GM23338 (cell line): ENCODE measurements around the gene LNP1. TPM values are rescaled to one million over a fixed set of nuclear protein-coding genes. Genes with fewer than 3 reads are reported as not detected.

Source experiments
- ATAC-seq: fragments of 200-7000 bp; cut with Tn5 transposase; 3 replicates; pipeline ENCODE4 v1.9.1; 2020
- DNase-seq: peaks from one replicate; pipeline ENCODE4 v3.0.0-alpha.2; 2015; ENCODE audit warnings: low spot score
- H2AFZ ChIP-seq: fragments of 200-600 bp; sonication (generic); 2 replicates; pipeline ENCODE4 v1.8.0; 2016; ENCODE audit warnings: antibody characterized with exemption, mild to moderate bottlenecking, moderate library complexity
- H3F3A ChIP-seq: fragments of 200-600 bp; sonication (generic); replicated peaks from 2 replicates; pipeline ENCODE4 v1.8.0; 2017; ENCODE audit warnings: antibody characterized with exemption, mixed run types, low read depth
- H3K27ac ChIP-seq: fragments of 200-600 bp; sonication (generic); 2 replicates; pipeline ENCODE4 v1.6.1; 2016; ENCODE audit warnings: low read depth
- H3K27me3 ChIP-seq: fragments of 200-600 bp; sonication (generic); 2 replicates; pipeline ENCODE4 v1.8.0; 2016; ENCODE audit warnings: mild to moderate bottlenecking, mixed run types, moderate library complexity; ENCODE audit not compliant: insufficient read depth
- H3K36me3 ChIP-seq: fragments of 200-600 bp; sonication (generic); 2 replicates; pipeline ENCODE4 v1.8.0; 2016; ENCODE audit warnings: mild to moderate bottlenecking; ENCODE audit not compliant: insufficient read depth
- H3K4me1 ChIP-seq: fragments of 200-600 bp; sonication (generic); 2 replicates; pipeline ENCODE4 v1.8.0; 2016; ENCODE audit warnings: mild to moderate bottlenecking, moderate library complexity; ENCODE audit not compliant: insufficient read depth
- H3K4me2 ChIP-seq: fragments of 200-600 bp; sonication (generic); 2 replicates; pipeline ENCODE4 v1.7.1; 2017; ENCODE audit warnings: mixed run types
- H3K4me3 ChIP-seq: fragments of 200-600 bp; sonication (generic); 2 replicates; pipeline ENCODE4 v1.6.1; 2016; ENCODE audit warnings: mixed run types
- H3K79me2 ChIP-seq: fragments of 200-600 bp; sonication (generic); replicated peaks from 2 replicates; pipeline ENCODE4 v1.8.0; 2017; ENCODE audit warnings: mild to moderate bottlenecking; ENCODE audit not compliant: insufficient read depth
- H3K9me2 ChIP-seq: fragments of 200-600 bp; sonication (generic); 2 replicates; pipeline ENCODE4 v1.8.0; 2017; ENCODE audit not compliant: insufficient read depth
- H4K20me1 ChIP-seq: fragments of 200-600 bp; sonication (generic); replicated peaks from 2 replicates; pipeline ENCODE4 v1.8.0; 2017; ENCODE audit warnings: mild to moderate bottlenecking; ENCODE audit not compliant: insufficient read depth
- H3K27ac Mint-ChIP-seq: 2 replicates; pipeline ENCODE4 v1.8.0; 2020; ENCODE audit warnings: inconsistent platforms, mild to moderate bottlenecking, moderate library complexity, mixed read lengths
- H3K27me3 Mint-ChIP-seq: 3 replicates; pipeline ENCODE4 v1.8.0; 2022; ENCODE audit warnings: low read depth, mild to moderate bottlenecking, moderate library complexity, mixed read lengths, inconsistent platforms; ENCODE audit not compliant: insufficient read depth, poor library complexity
- H3K36me3 Mint-ChIP-seq: 3 replicates; pipeline ENCODE4 v1.8.0; 2021; ENCODE audit warnings: low read depth, mild to moderate bottlenecking, inconsistent platforms, moderate library complexity, mixed read lengths
- H3K4me1 Mint-ChIP-seq: 3 replicates; pipeline ENCODE4 v1.8.0; 2020; ENCODE audit warnings: mild to moderate bottlenecking, inconsistent platforms, mixed read lengths
- H3K4me3 Mint-ChIP-seq: 3 replicates; pipeline ENCODE4 v1.8.0; 2021; ENCODE audit warnings: moderate library complexity, mild to moderate bottlenecking, inconsistent platforms, mixed read lengths
- H3K9me3 Mint-ChIP-seq: 3 replicates; pipeline ENCODE4 v1.8.0; 2020; ENCODE audit warnings: moderate library complexity, mild to moderate bottlenecking, inconsistent platforms, mixed read lengths
- CREB1 ChIP-seq: fragments of 250-450 bp; sonication (Bioruptor Pico); IDR thresholded peaks from 2 replicates; pipeline ENCODE4 v1.5.0; 2020; ENCODE audit warnings: low read depth, mild to moderate bottlenecking, moderate library complexity
- CTCF ChIP-seq, 2 experiments: fragments of 200-600 bp in 1 of 2; sonication (generic) in 1 of 2; conservative IDR thresholded peaks; 2 replicates each; pipeline versions ENCODE4 v1.5.1 to v1.6.1; 2016 to 2017; ENCODE audit warnings: antibody characterized with exemption in 2 of 2, low read depth in 2 of 2, mild to moderate bottlenecking in 2 of 2, moderate library complexity in 1 of 2
- EZH2 ChIP-seq: fragments of 200-600 bp; sonication (generic); IDR thresholded peaks from one replicate; pipeline ENCODE4 v1.8.0; 2017; ENCODE audit warnings: antibody characterized with exemption, mild to moderate bottlenecking, low read depth; ENCODE audit not compliant: unreplicated experiment
- EZH2phosphoT487 ChIP-seq: fragments of 200-600 bp; sonication (generic); IDR thresholded peaks from one replicate; pipeline ENCODE4 v1.8.1; 2018; ENCODE audit warnings: antibody characterized with exemption; ENCODE audit not compliant: unreplicated experiment
- JUNB ChIP-seq: IDR thresholded peaks from one replicate; pipeline ENCODE4 v1.6.1; 2016; ENCODE audit warnings: antibody characterized with exemption; ENCODE audit not compliant: unreplicated experiment
- NANOG ChIP-seq: IDR thresholded peaks from 2 replicates; pipeline ENCODE4 v1.6.1; 2016; ENCODE audit warnings: antibody characterized with exemption, borderline replicate concordance
- POLR2AphosphoS5 ChIP-seq: IDR thresholded peaks from 2 replicates; pipeline ENCODE4 v1.6.1; 2016; ENCODE audit warnings: antibody characterized with exemption, low read depth
- REST ChIP-seq: IDR thresholded peaks from one replicate; pipeline ENCODE4 v1.6.1; 2018; ENCODE audit warnings: antibody characterized with exemption; ENCODE audit not compliant: unreplicated experiment
- ZNF331 ChIP-seq: fragments of 250-450 bp; sonication (Bioruptor Pico); IDR thresholded peaks from 2 replicates; pipeline ENCODE4 v1.5.0; 2020; ENCODE audit warnings: low read depth, mild to moderate bottlenecking, moderate library complexity
- polyA plus RNA-seq: library from polyadenylated mRNA; unstranded; fragments of >200 nt; fragmentation: Nextera tagmentation; extraction: Ambion mirVana; gene quantifications from 2 replicates; pipeline ENCODE4 v1.2.1, GENCODE V29; 2016
- total RNA-seq: library from RNA; depleted of rRNA; stranded (reverse); fragments of >200 nt; shearing (Covaris generic); gene quantifications from 2 replicates; pipeline ENCODE4 v1.2.3, GENCODE V29; 2014
- TF ChIP-seq, protein P1 (sequence below): IDR thresholded peaks from 2 replicates; pipeline ENCODE4 v1.6.1; 2016; ENCODE audit warnings: antibody characterized with exemption

The LNP1 gene
- total and polyA plus RNA-seq, 2 experiments from 2014 or later = 4.7 to 6.7 TPM

DNA sequence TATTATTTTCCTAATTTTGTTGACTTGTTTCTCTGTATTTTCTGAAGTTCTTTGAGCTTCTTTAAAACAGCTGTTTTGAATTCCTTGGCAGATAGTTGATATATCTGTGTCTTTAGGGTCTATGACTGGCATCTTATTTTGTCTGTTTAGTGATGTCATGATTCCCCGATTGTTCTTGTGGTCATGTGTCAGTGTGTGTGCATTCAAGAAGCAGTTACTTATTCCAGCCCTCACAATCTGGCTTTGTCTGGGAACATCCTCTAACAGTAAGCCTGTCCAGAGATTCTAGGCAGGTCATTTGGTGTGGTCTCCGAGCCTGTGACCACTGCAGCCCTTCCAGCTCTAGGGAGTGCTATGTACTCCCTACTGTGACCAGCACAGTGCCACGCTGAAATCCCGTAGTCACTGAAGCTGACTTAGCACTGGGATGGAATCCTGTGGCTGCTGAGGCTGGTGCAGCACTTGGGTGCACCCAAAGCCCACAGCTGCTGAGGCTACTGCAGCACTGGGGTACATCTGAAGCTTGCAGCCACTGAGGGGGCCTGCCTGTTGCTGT lies 6.7 kb downstream of the LNP1 start (continued):
- TF ChIP-seq, protein P1, sequence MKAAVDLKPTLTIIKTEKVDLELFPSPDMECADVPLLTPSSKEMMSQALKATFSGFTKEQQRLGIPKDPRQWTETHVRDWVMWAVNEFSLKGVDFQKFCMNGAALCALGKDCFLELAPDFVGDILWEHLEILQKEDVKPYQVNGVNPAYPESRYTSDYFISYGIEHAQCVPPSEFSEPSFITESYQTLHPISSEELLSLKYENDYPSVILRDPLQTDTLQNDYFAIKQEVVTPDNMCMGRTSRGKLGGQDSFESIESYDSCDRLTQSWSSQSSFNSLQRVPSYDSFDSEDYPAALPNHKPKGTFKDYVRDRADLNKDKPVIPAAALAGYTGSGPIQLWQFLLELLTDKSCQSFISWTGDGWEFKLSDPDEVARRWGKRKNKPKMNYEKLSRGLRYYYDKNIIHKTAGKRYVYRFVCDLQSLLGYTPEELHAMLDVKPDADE = no peak
- TF ChIP-seq EZH2phosphoT487 (no peak), CREB1 (no peak), ZNF331 (CRISPR knock-in tag) (no peak), POLR2AphosphoS5 (no peak)

DNA sequence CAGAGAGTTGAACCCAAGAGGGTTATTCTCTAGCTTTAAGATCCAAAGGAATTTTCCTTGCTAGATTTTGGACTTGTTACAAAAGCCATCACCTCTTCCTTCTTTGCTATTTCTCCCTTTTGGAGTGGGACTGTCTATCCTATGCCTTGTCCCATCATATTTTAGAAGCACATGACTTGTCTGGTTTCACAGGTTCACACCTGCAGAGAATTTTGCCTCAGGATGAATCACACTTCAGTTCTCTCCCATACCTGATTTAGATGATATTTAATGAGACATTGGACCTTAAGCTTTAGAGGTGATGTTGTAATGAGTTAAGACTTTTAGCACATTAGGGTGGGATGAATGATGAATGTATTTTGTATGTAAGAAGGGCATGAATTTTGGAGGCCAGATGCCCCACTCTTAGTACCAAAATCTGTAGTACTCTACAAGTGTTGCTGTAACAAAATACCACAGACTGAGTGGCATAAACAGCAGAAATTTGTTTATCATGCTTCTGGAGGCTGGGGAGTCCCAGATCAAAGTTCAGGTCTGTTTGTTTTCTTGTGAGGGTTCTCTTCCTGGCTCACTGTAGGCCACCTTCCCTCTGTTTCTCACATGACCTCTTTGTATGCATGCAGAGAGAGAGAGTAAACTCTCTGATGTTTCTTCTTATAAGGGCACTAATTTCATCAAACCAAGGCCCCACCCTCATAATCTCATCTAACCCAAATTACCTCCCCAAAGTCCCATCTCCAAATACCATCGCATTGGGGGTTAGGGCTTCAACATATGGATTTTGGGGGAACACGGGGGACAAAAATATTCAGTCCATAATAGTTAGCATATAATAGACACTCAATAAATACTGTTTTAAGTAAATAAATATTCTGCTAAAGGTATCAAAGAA lies 10.0 kb downstream of the LNP1 start:
- no peak for DNase-seq
- no peaks in the 10 kb centered on the region for H3K9me2 ChIP-seq
- H2AFZ ChIP-seq = no peak overlapping the region
- H3K4me2 ChIP-seq = no peak overlapping the region
- Mint-ChIP-seq H3K27me3 (peaks cover 1% of the 10 kb centered on the region), H3K27ac (no peak overlapping the region), H3K4me3 (no peak overlapping the region), H3K36me3 (peaks cover 49% of the 10 kb centered on the region), H3K4me1 (peaks cover 42% of the 10 kb centered on the region), H3K9me3 (peaks cover 3% of the 10 kb centered on the region; the same call in 2 of the 3 replicates)
- peaks cover 31% of the 10 kb centered on the region for H3K79me2 ChIP-seq
- H3F3A ChIP-seq = 0 out of 2 replicates have a peak, but pooled peaks cover 4% of the 10 kb centered on the region
- no peaks in the 10 kb centered on the region for H3K36me3 ChIP-seq
- ATAC-seq = no peak
- 0 out of 2 replicates have a peak, but pooled peaks cover 5% of the 10 kb centered on the region for H4K20me1 ChIP-seq
- no peaks in the 10 kb centered on the region for H3K27me3 ChIP-seq
- H3K4me3 ChIP-seq = no peak overlapping the region
- H3K27ac ChIP-seq = no peak overlapping the region
- peaks cover 37% of the 10 kb centered on the region for H3K4me1 ChIP-seq
- TF ChIP-seq NANOG (no peak), EZH2phosphoT487 (no peak), CREB1 (no peak), REST (no peak), ZNF331 (CRISPR knock-in tag) (no peak), EZH2 (no peak), POLR2AphosphoS5 (no peak), CTCF (conservative IDR thresholded peaks at IDR 0.05; ENCODE audit: low read depth in 2 of 2) (no peak), JUNB (no peak)
- TF ChIP-seq, protein P1 = no peak
